HL-60 (cell line): ENCODE results near the gene LINC00305.

Source experiments
- DNase-seq, 2 experiments: peaks; one replicate each; pipeline ENCODE4 v3.0.0-alpha.2; 2010 to 2020; ENCODE audit warnings: low read depth in 1 of 2, low spot score in 1 of 2
- H3K27ac ChIP-seq: fragments of 250-450 bp; sonication (Bioruptor Pico); replicated peaks from 2 replicates; pipeline ENCODE4 v1.5.1; 2020; ENCODE audit warnings: mild to moderate bottlenecking, moderate library complexity
- H3K27me3 ChIP-seq: fragments of 250-450 bp; sonication (Bioruptor Pico); 2 replicates; pipeline ENCODE4 v1.5.1; 2021; ENCODE audit warnings: mild to moderate bottlenecking, moderate library complexity; ENCODE audit not compliant: insufficient read depth, poor library complexity, severe bottlenecking
- H3K4me3 ChIP-seq: replicated peaks from 2 replicates; pipeline ENCODE4 v1.5.1; 2011; ENCODE audit warnings: mild to moderate bottlenecking, control low read depth, low read length; ENCODE audit not compliant: insufficient read depth
- SPI1 ChIP-seq: IDR thresholded peaks from 2 replicates; pipeline ENCODE4 v1.6.1; 2012; ENCODE audit warnings: low read depth, mild to moderate bottlenecking, borderline replicate concordance
- TF ChIP-seq, protein P1 (sequence below): IDR thresholded peaks from 2 replicates; pipeline ENCODE4 v1.6.1; 2012; ENCODE audit warnings: low read depth; ENCODE audit not compliant: insufficient replicate concordance

LINC00305 gene

DNA sequence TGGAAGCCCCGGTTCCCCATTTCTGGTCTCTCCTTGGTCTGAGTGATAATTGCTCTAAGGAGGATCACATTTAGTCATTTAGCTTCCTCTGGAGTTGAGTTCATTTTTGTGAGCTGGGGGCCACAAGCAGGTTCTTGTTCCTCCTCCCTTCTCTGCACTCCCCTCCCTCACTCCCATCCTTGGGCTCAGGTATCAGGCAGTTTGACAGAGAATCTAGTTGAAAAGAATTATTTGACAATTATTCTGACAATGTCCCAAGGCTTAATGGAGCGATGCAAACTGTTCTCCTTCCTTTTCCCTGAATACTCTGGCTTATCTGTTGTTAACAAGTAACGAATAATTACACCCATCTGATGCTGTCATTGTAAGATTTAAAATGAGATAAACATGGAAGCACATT lies 117.5 kb downstream of the LINC00305 start:
- DNase-seq = no peak
- no peak overlapping the region for H3K4me3 ChIP-seq
- no peak for TF ChIP-seq SPI1
- TF ChIP-seq, protein P1, sequence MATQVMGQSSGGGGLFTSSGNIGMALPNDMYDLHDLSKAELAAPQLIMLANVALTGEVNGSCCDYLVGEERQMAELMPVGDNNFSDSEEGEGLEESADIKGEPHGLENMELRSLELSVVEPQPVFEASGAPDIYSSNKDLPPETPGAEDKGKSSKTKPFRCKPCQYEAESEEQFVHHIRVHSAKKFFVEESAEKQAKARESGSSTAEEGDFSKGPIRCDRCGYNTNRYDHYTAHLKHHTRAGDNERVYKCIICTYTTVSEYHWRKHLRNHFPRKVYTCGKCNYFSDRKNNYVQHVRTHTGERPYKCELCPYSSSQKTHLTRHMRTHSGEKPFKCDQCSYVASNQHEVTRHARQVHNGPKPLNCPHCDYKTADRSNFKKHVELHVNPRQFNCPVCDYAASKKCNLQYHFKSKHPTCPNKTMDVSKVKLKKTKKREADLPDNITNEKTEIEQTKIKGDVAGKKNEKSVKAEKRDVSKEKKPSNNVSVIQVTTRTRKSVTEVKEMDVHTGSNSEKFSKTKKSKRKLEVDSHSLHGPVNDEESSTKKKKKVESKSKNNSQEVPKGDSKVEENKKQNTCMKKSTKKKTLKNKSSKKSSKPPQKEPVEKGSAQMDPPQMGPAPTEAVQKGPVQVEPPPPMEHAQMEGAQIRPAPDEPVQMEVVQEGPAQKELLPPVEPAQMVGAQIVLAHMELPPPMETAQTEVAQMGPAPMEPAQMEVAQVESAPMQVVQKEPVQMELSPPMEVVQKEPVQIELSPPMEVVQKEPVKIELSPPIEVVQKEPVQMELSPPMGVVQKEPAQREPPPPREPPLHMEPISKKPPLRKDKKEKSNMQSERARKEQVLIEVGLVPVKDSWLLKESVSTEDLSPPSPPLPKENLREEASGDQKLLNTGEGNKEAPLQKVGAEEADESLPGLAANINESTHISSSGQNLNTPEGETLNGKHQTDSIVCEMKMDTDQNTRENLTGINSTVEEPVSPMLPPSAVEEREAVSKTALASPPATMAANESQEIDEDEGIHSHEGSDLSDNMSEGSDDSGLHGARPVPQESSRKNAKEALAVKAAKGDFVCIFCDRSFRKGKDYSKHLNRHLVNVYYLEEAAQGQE = no peak
- H3K27ac ChIP-seq = no peak overlapping the region
- H3K27me3 ChIP-seq = peaks cover 2% of the 10 kb centered on the region
